NCI-H2029 (cell line): ENCODE measurements around the gene CHAF1A.
A peak's percentile ranks its signal among the peaks of the same experiment; 100 is the strongest.

ENCODE experiments used
- DNase-seq: peaks from one replicate; lab custom pipeline; 2025; lab: John Stamatoyannopoulos, UW

The CHAF1A gene

DNA sequence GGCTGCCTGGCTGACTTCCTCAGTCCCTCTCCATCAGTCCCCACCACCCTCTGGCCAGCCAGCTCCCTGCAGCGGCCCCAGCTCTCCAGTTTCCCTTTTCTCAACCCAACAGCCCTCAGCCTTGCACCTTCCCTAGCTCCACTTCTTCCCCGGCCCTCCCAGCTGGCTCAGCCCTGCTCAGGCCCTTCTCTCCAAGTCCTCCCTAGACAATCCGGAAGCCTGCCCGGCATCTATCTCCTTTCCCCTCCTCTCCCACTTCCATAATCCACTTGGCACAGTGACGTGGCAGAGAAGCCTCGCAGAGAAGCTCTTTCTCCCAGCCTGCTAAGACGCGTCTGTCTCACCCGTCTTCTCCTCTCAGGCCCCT is 54.0 kb downstream of the CHAF1A start:
- DNase-seq = peak; percentile 42

GRCh38 chr19:4456843-4457653 is 54.6 kb downstream of the CHAF1A start:
- DNase-seq = peak; percentile 39

GRCh38 chr19:4457654-4458395 is 55.4 kb downstream of the CHAF1A start, which contains the start of gene UBXN6:
Gene UBXN6, minus strand, starts transcription at chr19:4457794. Its CDS starts 97 bp downstream, at chr19:4457697.
- peak; percentile 97 for DNase-seq

DNA sequence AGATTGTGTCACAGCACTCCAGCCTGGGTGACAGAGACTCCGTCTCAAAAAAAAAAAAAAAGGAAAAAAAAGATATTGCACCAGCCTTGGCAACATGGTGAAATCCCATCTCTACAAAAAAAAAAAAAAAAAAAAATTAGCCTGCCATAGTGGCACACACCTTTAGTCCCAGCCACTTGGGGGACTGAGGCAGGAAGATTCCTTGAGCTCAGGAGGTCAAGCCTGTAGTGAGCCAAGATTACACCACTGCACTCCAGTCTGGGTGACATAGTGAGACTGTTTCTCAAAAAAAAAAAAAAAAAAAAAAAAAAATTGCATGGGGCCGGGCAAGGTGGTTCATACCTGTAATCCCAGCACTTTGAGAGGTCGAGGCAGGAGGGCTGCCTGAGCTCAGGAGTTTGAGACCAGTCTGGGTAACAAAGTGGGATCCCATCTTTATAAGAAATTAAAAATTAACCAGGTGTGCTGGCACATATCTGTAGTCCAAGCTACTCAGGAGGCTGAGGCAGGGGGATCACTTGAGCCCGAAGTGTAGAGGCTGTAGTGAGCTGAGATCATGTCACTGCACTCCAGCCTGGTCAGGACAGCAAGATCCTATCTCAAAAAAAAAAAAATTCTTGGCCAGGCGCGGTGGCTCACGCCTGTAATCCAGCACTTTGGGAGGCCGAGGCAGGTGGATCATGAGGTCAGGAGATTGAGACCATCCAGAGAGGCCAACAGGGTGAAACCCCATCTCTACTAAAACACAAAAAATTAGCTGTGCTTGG is 62.6 kb downstream of the CHAF1A start:
- no peak for DNase-seq

GRCh38 chr19:4467835-4468234 is 65.4 kb downstream of the CHAF1A start:
- DNase-seq = no peak

DNA sequence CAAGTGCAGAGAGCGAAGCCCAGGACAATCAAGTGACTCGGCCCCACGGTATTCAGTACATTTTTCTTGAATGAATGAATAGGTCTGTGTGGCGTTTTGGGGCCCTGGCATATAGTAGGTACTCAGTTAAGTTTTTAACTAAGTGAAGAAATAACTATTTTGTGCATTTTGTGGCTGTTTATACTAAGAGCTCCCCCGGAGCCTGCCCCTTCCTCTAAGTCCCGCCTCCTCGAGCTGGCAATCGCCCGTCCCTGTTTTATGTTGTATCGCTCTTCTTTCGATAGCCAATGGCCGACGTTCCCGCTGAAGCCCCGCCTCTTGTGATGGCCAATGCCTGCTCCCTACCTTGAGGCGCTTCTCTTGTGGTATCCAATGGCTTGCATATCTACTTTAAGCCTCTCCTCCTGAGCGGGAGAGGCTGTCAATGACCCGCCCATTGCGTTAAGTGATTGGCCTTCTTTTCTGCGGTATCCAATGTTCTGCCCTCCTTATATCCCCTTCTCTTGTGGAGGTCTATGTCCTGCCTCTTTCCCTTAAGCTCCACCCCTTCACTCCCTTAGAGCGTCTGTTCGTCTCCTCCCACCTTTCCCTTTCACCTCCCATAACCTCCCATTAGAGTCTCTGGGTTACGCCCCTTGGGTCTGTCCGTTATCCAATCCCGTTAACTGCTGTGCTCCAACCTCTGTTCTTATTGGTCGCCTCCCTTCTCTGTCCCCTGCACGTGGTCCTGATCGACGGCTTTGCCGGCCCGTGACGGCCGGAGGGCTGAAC is 69.1 kb downstream of the CHAF1A start:
- DNase-seq = peak; percentile 100

DNA sequence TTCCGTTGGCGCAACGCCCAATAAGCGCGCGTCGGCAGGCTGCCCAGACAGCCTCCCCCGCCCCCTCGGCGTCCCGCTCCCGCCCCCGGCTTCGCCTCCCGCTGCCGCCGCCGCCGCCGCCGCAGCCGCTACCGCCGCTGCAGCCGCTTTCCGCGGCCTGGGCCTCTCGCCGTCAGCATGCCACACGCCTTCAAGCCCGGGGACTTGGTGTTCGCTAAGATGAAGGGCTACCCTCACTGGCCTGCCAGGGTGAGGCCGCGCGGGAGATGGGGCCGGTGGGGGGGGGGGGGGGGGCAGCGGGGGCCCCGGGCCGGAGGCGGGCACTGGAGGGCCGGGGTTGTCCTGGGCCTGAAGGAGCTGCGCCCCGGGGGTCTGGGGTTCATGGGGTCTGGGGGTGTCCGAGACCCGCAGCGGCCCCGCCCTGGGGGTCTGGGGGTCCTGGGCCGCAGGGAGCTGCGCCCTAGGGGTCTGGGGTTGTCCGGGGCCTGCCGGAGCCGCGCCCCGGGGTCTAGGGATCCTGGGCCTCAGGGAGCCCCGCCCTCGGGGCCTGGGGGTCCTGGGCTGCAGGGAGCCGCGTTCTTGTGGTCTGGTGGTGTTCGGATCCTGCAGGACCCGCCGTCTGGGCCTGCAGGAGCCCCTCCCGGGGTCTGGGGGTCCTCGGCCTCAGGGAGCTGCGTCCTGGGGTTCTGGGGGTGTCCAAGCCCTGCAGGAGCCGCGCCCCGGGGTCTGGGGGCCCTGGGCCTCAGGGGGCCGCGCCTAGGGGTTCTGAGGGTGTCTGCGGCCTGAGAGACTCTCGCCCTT is 69.9 kb downstream of the CHAF1A start, which contains the start of gene HDGFL2:
TSS of gene HDGFL2 (plus strand) at position 124 of the 801 bp plus-strand sequence. CDS start at position 178, 54 bp downstream.
- no peak for DNase-seq

GRCh38 chr19:4473011-4473762 is 70.7 kb downstream of the CHAF1A start:
- DNase-seq = no peak

- DNase-seq = no peak
Observed at GRCh38 chr19:4473763-4474513, 71.5 kb downstream of the CHAF1A start.

DNA sequence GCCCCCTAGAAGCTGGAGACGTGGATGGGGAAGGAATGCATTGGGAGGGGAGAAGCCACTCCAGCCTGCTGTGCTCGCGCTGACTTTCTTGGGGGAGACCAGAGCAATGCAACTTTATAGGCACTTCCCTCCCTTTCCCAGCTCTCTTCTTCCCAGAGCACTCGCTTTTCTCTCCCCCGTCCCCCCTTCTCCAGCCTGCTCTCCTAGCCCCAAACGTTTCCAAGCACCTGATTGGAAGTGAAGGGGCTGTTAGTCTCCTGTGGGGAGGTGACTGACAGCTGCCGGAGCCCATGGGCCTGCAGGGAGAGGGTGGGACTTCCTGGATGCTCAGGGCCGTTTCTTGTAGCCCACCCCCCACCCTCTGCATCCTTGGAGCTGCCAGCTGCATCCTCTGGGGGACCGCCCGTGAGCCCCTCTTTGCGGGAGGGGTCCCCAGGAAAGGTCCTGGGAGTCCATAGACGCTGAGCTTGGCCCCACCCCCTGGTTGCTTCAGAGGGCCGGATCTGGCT is 72.1 kb downstream of the CHAF1A start:
- no peak for DNase-seq

- DNase-seq = no peak
Observed at GRCh38 chr19:4477034-4477801, 74.8 kb downstream of the CHAF1A start.

GRCh38 chr19:4482721-4483364 is 80.4 kb downstream of the CHAF1A start:
- no peak for DNase-seq

DNA sequence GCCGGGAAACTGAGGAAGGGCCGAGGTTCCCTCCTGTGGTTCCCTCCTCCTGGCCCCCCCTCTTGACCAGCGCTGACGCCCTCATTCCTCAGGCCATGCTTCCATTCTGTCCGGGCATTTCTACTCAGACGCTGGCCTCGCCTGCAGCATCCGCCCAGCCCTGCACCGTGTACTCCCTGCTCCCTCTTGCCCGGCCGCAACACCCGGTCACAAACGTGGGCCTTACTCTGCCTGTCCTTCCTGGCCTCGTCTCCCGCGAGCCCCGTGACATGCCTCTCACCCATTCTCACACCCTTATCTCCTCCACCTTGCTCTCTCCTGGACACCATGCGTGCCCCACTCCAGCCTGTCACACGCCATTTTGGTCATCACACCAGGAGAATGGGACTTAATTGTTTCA is 80.9 kb downstream of the CHAF1A start:
- no peak for DNase-seq

- no peak for DNase-seq
Observed at GRCh38 chr19:4487572-4487971, 85.1 kb downstream of the CHAF1A start.

DNA sequence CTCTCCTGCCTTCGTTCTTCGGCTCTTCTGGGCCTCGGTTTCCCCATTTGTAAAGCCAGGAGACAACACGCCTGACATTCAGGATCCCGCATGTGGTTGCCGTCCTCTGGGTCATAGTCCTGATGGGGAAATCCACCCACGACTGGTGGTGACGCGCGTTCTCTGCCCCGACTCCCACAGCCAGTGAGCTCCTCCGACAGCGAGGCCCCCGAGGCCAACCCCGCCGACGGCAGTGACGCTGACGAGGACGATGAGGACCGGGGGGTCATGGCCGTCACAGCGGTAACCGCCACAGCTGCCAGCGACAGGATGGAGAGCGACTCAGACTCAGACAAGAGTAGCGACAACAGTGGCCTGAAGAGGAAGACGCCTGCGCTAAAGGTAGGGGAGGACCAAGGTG is 86.1 kb downstream of the CHAF1A start:
- no peak for DNase-seq

GRCh38 chr19:4491446-4491845 is 89.0 kb downstream of the CHAF1A start:
- DNase-seq = no peak

DNA sequence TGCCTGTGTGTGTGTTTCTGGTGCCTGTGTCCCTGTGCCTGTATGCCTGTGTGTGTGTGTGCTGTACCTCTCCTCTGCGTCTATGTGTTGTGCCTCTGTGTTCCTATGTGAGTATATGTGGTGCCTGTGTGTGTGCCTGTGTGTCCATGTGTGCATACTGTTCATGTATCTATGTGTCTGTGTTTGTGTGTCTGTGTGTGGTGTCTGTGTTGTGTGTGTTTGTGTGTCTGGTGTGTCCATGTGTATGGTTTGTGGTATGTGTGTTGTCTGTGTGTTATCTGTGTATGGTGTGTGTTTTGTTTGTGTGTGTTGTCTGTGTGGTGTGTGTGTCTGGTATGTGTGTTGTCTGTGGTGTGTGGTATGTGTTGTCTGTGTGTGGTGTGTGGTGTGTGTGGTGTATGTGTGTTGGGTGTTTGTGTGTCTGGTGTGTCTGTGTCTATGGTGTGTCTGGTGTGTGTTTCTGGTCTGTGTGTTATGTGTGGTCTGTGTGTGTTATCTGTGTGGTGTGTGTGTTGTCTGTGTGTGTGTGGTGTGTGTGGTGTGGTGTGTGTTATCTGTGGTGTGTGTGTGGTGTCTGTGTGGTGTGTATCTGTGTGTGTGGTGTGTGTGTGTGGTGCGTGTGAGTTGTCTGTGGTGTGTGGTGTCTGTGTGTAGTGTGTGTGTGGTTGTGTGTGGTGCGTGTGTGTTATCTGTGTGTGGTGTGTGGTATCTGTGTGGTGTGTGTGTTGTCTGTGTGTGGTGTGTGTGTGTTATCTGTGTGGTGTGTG is 90.1 kb downstream of the CHAF1A start:
- DNase-seq = no peak
